HepG2 (cell line): ENCODE data around the gene SSMEM1.
"Not testable (repeated sequence)": the region's sequence is repeated elsewhere in the genome, so short reads cannot be mapped to it uniquely, and the experiment has no call there.

ENCODE experiments used
- CENPT ChIP-seq: sonication (generic); formaldehyde crosslinking; IDR thresholded peaks from 2 replicates; pipeline ENCODE4 v1.8.0; 2022; ENCODE audit warnings: low read depth, mild to moderate bottlenecking, moderate library complexity, missing genetic modification reagents
- CTCF ChIP-seq: sonication (generic); formaldehyde crosslinking; IDR thresholded peaks from 2 replicates; pipeline ENCODE4 v1.5.0; 2020; ENCODE audit warnings: mild to moderate bottlenecking, missing genetic modification reagents, moderate library complexity
- FOSL2 ChIP-seq: sonication (generic); formaldehyde crosslinking; IDR thresholded peaks from 2 replicates; pipeline ENCODE4 v1.4.0; 2020; ENCODE audit warnings: missing genetic modification reagents
- MAFF ChIP-seq: IDR thresholded peaks from 2 replicates; pipeline ENCODE4 v1.6.1; 2011; ENCODE audit warnings: low read depth, low read length, improper control_type of control experiment
- NR2F1 ChIP-seq, 2 experiments: fragments of 450-650 bp in 1 of 2; formaldehyde crosslinking in 1 of 2; IDR thresholded peaks; 2 replicates each; pipeline versions ENCODE4 v1.5.0 to v1.6.1; 2016 to 2020; ENCODE audit warnings: mild to moderate bottlenecking in 1 of 2, missing compliant biosample characterization in 1 of 2, missing genetic modification reagents in 1 of 2, moderate library complexity in 1 of 2
- PRPF4 ChIP-seq: fragments of 200-400 bp; formaldehyde crosslinking; IDR thresholded peaks from 2 replicates; pipeline ENCODE4 v1.6.1; 2016; ENCODE audit warnings: low read length, low read depth; ENCODE audit not compliant: poor library complexity, severe bottlenecking
- TP53 ChIP-seq: sonication (generic); formaldehyde crosslinking; conservative IDR thresholded peaks from 2 replicates; pipeline ENCODE4 v1.4.0; 2020; ENCODE audit warnings: missing genetic modification reagents
- ZNF18 ChIP-seq: sonication (generic); formaldehyde crosslinking; IDR thresholded peaks from 2 replicates; pipeline ENCODE4 v1.8.0; 2022; ENCODE audit warnings: mild to moderate bottlenecking, missing genetic modification reagents; ENCODE audit not compliant: insufficient replicate concordance
- ZNF329 ChIP-seq: sonication (generic); formaldehyde crosslinking; IDR thresholded peaks from 2 replicates; pipeline ENCODE4 v1.9.0; 2021; ENCODE audit warnings: low read depth, mild to moderate bottlenecking, missing genetic modification reagents

GRCh38 chr7:130184349-130184748, 23.3 kb upstream of the SSMEM1 start:
- not testable (repeated sequence) for TF ChIP-seq FOSL2; CTCF; ZNF18; MAFF; CENPT; TP53 (CRISPR knock-in tag); ZNF329 (CRISPR knock-in tag); PRPF4; NR2F1 (CRISPR knock-in tag; IDR thresholded peaks at IDR 0.05)
